GM12892 (cell line): ENCODE data around the gene HPN.

Experiments
- POLR2A ChIP-seq: IDR thresholded peaks from 2 replicates; pipeline ENCODE4 v1.6.1; 2011; ENCODE audit warnings: low read depth, low read length, control low read depth
- POLR2AphosphoS5 ChIP-seq: IDR thresholded peaks from 2 replicates; pipeline ENCODE4 v1.6.1; 2011; ENCODE audit warnings: low read depth, low read length, control low read depth
- TAF1 ChIP-seq: IDR thresholded peaks from 2 replicates; pipeline ENCODE4 v1.6.1; 2011; ENCODE audit warnings: low read depth, mild to moderate bottlenecking, control low read depth, low read length, borderline replicate concordance

- TF ChIP-seq POLR2A (no peak), POLR2AphosphoS5 (no peak), TAF1 (no peak)
Measured at GRCh38 chr19:35021596-35021995, 19.9 kb upstream of the HPN start.
